Left forelimb (tissue), 1 donor: Measurements from ENCODE around the gene SLC7A14.
"Not testable (repeated sequence)": the region's sequence is repeated elsewhere in the genome, so short reads cannot be mapped to it uniquely, and the experiment has no call there.

Source experiments
- DNase-seq: peaks from one replicate; pipeline ENCODE4 v3.0.0-alpha.2; 2018; ENCODE audit warnings: low spot score

The SLC7A14 gene

DNA sequence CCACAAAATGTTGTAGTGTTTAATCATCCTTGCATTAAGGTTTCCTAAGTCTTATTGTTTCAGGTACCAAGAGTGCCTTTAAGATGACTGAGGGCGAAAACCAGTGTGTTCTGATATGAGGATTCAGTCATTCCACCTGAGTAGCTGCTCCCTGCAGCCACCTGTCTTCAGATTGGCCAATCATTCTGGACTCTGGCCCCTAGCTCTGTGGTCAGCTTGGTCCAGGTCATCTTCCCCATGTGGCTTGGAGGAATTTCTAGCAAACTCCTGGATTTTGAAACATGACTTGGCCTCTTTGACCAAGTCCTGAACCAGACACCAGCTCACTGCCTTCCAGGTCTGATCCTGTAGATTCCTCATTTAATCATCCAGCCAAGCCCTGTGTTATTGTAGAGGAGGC, 7.8 kb upstream of the SLC7A14 start:
- DNase-seq = no peak

DNA sequence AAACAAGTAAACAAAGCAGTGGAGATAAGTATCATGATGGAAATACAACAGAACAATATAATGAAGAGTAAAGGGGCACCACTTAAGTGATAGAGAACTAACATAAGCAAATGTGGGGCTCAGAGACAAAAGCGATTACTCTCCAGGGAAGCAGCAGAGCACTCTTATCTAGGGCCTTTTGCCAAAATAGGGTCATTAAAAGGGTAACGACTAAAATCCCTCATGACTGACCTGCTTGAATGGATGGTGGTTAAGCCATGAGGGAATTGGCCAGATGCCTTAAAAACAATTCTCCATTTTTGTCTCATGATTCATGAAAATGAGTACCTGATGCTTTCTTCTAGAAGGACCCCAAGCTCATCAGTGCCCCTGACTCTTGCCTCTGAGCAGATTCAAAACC, 3.2 kb upstream of the SLC7A14 start:
- no peak for DNase-seq

DNA sequence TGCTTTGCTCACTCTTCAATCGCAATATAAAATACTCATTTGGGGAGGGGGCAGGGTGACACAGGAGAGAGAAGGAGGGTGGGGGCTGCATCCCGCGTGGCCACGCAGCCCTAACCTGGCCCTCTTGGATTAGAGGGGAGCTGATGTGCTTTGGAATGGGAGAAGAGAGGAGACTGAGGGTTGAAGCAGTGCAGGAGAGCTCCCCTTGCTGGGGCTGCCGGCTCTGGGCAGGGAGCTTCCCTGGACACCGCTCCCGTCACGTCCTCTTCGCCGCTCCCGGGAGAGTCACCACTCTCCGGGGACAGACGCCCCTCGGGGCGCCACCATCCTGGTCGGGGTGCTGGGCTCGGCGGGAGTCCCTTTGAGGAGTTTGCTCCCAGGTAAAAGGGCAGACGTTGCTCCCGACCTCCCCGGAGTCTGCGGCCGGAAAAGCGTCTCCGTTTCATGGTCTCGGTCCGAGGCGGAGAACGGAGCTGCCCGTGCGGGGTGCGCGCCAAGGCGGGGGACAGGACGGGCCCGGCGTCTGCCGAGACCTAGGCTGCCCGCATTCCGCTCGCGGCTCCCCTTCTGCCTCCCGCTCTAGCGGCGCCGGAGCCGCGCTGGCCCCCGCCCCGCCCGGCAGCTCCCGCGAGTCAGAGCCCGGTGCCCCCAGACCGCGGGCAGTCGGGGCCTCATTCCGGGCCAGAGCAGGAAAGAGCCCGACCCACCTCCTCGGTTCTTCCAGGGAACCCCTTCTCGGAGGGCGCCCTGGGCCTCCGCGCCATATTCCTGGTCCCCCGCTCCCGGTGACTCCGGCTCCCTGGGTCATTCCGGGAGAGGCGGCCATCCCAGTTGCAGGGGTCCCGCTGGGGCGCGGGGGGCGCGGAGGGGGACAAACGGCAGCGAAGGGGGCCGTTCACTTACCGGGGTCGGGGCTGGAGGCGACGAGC, 603 bp downstream of the SLC7A14 start:
- no peak for DNase-seq

DNA sequence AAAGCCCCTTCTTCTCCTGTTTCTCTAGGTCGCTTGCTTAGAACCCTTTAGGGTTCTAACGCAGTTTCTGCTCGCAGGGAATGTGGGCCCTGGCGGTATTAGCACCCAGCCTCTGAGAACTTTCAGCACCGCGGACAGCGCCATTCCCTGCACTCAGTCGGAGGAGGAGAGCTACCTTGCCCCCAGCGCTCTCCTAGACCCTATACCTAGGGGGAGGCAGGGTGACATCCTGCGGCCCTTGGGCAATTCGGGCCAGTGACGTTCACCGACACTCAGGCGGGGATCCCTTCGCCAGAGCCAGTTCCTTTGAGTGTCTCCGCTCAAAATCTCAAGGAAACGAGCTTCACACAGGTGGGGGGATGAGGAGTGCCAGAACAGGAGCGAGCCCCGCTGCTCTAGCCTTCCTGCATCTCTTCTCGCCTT, 1.3 kb downstream of the SLC7A14 start:
- DNase-seq = peak; percentile 80

DNA sequence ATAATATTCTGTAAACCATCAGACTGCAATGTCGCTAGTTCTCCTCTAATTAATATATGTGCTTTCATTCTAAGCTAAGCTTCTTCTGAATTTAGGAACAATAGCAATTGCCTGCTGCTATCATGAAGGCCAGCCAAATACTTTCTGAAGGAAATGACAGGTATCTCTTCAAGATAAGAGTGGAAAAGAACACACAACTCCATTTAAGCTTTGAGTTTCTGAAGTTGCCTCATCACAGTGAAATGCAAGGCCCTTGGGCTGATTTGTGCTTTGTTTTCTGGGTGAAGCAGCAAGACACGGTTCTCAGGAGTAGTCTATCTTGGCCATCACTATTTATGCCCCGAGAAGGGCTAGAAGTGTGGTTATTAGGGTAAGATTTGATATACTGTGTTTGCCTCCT, 6.2 kb downstream of the SLC7A14 start:
- DNase-seq = no peak

DNA sequence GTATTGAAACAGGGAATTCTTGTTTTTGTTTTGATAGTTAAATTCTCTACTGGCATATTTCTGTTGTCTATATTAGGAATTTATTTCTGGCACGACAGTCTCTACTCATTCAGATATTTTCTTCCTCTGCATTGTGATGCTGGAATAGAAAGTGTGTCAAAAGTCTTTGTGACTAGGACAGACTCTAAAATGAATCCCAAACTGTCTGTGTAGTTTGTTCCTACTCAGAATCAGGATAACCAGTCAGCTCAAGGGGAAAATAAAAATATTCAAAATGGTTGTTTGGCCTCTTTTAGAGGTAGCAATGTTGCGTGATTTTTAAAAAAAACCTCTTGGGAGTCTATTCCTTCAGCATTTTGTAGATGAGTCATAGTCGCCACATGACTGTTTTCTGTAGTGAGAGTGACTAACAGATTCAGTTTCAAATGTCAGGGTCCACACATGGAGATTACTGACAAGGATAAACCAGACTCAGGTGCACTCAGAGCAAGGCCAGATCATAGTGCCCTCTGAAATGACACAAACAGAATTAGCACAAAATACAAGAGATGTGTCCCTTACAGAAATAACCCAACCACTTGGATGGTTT, 13.1 kb downstream of the SLC7A14 start:
- no peak for DNase-seq

DNA sequence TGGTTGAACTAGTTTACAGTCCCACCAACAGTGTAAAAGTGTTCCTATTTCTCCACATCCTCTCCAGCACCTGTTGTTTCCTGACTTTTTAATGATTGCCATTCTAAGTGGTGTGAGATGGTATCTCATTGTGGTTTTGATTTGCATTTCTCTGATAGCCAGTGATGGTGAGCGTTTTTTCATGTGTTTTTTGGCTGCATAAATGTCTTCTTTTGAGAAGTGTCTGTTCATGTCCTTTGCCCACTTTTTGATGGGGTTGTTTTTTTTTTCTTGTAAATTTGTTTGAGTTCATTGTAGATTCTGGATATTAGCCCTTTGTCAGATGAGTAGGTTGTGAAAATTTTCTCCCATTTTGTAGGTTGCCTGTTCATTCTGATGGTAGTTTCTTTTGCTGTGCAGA, 18.3 kb downstream of the SLC7A14 start:
- DNase-seq = not testable (repeated sequence)

DNA sequence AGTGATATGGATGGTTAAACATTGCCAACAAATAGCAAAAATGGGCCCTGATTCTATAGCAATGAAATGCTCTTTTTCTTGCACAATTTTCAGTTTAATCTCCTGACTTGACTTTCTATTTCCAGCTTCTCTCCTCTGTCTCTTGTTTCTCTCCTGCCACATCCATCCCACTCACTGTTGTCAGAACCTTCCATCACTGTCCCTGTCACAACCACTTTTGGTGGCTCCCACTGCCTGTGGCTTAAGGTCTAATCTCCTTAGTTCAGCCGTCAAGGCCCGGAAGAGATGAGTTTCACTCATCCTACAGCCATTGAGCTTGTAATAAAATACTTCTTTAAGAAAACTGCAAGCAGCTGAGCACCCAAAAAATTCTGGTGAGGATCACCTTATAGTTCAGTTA, 19.5 kb downstream of the SLC7A14 start:
- DNase-seq = no peak

DNA sequence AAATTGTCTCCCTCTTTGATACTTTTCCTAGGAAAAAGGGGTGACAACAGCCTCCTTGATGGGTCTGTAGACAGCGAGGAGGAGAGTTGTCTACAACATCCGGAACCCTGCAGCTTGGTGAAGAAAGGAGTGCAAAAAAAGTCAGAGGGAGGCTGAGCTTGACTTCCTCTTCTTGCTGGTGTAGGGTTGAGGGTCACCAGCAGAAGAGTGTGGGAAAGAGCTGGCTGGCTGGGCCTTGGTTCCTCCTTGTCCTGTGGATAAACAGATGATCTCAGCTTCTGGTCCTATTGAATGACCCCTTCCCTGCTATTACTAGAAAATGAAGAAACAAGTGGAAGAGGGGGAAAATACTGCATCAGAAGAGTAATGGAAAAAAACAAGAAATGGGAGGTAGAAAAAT, 20.4 kb downstream of the SLC7A14 start:
- no peak for DNase-seq

DNA sequence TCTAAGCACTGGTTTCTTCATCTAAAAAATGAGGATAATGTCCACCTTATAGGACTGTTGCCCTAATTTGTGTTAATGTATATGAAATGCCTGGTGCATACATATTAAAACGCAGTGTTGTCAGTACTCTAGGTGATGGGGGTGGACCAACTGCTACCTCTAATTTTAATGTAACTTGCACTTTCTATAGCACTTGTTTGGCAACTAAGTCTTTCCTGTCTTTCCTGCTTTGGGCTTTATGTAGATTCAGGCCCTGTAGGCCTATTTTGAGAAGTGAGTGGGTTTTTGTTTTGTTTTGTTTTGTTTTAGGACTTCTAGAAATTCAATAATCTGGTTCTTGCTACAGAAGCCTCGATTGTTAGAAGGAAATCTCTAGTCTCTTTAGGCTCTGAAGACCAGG, 21.2 kb downstream of the SLC7A14 start:
- DNase-seq = no peak

DNA sequence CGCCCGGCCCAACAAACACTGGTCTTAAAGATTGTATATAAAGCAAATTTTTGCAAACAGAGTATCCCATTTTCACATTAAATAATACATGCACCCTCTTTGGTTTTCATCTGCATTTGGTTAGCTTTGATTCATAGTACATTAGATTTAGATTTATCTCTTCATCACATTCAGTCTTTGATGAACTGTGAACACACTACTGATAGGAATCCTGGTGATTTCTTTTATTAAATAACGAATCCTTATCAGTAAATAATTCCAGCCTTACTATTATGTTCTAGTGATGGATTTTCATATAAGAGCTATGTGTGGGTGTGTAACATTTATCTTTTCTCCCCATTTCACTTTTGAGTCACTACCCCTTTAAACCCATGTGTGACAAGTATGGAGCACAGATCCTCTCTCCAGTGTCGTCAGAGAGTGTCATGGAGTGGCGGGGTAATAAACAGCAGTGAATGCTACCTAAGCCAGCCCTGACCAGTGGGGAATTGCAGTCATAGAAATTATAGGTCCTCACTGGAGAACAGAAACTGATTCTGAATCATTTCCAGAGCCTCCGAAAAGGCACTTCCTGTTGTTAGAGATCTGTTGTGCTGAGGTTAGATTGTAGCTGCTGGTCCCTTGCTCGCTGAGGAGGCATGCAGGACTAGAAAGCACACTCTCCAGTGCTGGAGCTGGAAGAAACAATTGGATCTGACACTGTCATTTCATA, 22.0 kb downstream of the SLC7A14 start:
- DNase-seq = no peak

DNA sequence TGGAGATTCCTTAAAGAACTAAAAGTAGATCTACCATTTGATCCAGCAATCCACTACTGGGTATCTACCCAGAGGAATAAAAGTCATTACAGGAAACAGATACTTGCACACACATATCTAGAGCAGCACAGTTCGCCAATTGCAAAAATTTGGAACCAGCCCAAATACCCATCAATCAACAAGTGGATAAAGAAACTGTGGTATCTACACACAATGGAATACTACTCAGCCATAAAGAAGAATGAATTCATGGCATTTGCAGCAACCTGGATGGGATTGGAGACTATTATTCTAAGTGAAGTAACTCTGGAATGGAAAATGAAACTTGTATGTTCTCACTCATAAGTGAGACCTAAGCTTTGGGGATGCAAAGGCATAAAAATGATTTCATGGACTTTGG, 23.8 kb downstream of the SLC7A14 start:
- DNase-seq = no peak

DNA sequence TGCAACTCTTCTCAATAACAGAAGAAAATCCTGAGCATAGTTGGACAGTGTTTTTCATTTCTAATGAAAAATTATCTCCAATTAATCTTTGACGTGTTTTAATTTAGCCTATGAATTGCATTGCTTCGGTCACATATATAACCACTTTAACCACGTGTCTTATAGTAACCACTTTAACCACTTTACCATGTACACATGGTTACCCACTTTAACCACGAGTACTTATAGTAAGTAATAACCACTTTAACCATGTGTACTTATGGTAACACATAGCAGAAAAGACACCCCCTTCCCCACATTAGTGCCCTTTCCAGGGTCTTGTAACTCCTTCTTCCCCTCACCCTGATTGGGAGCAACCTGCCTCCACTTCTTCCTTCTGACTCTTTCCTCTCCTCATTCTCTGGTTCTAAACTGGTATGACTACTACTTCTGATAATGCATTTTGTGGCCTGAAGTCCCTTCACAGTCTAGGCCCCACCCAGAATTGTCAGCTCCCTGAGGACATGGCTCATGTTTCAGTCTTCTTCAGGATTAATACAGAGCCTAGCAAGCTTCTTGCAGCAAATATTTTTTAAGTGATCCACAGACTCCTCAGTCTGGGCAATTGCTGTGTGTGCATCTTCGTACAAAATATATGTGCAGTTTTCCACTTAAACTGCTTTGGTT, 25.0 kb downstream of the SLC7A14 start:
- no peak for DNase-seq

DNA sequence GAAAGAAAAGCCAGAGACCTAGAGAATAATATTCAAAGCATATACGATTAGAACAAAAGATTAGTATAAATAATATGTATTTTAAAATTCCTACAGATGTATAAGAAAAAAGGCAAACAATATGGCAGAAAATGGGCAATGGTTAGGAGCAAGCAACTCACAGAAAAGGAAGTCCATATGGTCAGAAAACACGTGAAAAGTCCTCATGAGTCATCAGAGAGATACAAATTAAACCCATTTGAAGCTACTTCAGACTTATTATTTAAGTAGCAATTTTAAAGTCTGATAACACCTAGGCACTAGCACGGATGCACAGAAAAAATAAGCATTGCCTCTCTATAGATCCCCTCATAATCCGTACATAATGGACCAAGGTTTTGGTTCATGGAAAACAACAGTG, 25.6 kb downstream of the SLC7A14 start:
- no peak for DNase-seq

DNA sequence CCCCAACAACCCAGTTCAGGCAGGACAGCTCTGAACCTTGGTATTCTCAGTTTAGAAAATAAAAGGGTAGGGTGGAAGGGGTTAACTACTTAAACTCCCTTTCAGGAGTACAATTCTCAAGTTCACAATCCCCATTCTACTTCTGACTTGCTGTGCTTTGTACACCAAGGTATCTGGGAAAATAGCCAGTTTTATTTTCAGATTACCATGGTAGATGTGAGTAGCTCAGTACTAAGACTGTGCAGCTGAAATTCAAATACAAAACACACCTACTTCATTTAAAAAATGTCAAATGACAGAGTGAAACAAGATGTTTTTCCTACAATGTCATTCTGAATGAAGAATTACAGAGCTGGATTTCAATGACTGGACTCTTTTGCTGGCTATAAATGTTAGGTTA, 27.4 kb downstream of the SLC7A14 start:
- DNase-seq = no peak

DNA sequence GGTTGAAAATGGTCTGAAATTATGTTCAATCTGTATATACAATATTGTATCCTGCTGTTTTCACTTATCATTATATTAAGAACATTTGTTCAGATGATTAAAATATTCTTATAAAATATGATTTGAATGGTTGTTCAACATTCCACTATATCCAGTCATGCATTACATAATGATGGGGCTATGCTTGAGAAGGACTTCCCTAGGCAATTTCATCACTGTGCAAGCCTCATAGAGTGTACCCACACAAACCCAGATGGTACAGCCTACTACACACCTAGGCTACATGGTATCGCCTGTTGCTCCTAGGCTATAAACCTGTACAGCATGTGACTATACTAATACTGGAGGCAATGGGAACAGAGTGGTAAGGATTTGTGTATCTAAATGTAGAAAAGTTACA, 30.5 kb downstream of the SLC7A14 start:
- DNase-seq = no peak

DNA sequence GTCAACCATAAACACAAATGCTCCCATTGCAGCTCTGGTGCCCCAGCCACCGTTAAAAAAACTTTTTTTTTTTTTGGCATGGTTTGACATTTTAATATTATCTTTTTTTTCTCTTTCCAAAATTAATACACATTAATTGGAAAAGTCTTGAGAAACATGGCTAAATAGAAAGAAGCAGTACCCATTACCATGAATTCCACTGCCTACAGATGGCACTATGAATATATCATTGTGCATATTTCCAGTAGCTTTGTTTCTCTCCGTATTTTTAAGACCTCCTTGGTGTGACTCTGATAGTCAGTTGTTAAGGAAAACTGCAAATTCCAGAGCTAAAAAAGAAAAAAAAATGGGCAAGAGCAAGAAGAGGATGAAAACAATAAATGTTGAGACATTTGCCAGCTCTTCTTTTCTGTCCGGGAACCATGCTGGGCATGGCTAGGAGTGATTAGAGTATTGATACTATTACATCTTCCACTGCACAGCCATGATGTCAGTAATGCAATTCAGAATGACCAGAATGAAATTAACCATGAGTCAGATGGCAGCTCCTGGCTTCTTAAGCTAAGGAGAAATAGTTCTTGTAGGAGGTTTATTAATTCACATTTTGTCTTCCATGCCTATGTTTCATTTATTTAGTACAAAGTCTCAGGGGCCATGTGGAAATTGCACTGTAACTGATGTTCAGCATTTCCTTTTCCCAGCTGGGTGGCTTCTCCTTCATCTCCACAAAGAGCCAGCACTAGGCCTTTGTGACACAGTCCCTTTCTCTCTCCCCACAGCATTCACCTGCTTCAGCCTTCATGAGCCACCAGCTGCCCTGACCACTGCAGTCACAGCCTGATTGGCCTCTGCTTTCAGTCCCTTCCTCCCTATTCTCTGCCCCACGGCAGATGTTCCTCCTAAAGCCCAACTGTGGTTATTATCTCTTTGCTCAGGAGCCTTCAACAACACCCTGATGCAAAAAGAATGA, 31.8 kb downstream of the SLC7A14 start:
- no peak for DNase-seq

DNA sequence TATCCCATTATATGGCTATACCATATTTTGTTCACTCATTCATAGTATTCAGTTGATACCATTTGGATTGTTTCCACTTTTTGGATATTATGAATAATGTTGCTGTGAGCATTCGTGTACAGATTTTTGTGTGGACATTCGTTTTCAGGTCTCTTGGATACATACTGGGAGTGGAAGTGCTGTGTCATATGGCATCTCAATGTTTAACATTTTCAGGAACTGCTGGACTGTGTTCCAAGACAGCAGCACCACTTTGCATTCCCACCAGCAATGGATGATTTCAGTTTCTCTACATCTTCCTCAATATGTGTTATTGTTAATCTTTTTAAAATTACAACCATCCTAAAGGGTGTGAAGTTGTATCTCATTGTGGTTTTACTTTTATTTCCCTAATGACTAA, 34.6 kb downstream of the SLC7A14 start:
- no peak for DNase-seq

DNA sequence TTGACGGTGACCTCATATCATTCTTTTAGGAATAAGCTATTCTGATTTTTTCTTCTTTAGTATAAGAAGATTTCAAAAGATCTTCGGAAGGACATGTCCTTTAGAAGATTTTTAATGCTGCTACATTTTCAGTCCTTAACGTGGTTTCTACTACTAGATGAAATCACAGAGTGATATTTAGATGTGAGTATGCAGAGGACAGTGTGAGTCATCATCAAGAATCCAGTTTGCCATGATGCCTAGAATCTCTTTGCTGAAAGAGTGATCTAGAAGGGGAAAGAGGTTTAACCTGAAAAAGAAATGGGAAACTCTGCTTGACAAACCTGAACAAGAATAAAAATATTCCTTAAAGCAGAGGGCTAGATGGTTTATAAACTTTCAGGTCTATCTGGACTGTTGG, 43.2 kb downstream of the SLC7A14 start:
- no peak for DNase-seq

DNA sequence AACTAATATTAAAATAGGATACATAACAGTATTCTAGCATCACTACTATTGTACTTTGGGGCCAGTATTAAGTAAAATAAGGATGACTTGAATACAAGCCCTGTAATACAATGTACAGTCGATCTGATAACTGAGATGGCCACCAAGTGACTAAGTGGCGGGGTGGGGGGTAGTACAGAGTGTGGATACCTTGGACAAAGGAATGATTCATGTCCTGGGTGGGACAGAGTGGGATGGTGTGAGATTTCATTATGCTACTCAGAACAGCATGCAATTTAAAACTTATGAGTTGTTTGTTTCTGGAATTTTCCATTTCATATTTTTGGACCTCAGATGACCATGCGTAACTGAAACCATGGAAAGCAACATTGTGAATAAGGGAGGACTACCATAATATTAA, 46.0 kb downstream of the SLC7A14 start:
- DNase-seq = no peak

DNA sequence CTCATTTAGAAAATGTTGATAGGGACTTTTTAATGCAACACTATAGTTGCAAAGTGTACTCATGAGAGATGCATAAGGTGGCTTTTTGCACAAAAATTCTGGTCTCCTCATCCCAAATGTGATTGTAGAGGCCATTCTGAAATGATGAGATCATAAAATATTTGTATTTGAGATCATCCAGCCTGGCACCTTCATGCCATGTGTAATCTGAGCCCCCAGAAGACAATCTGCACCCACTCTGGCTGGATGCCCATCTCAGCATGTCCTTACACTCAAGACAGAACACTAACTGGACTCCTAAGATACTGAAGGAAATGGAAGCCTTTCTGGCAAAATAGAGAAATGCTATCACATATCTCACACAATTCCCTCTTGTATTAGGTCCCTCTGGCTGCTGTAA, 49.2 kb downstream of the SLC7A14 start:
- no peak for DNase-seq
